Measurements from ENCODE around the gene SLC25A25. TPM values are rescaled to one million over a fixed set of nuclear protein-coding genes. Genes with fewer than 3 reads are reported as not detected.

Gene SLC25A25
- total and polyA plus RNA-seq, 2 experiments from 2014 or later, result 8.2 to 20.2 TPM

GRCh38 chr9:128048663-128049062 lies 19.4 kb upstream of the SLC25A25 start:
- Histone ChIP-seq H3K27ac (no peak overlapping the region), H3K27me3 (replicated peaks; ENCODE audit: insufficient read depth) (no peaks in the 10 kb centered on the region), H3K9me3 (ENCODE audit: low read depth) (no peaks in the 10 kb centered on the region), H3K4me2 (ENCODE audit: unreplicated experiment) (no peak overlapping the region), H4K20me1 (ENCODE audit: insufficient read depth) (no peaks in the 10 kb centered on the region), H3K36me3 (ENCODE audit: low read depth) (no peaks in the 10 kb centered on the region), H3F3A (ENCODE audit: insufficient read depth) (no peaks in the 10 kb centered on the region), H3K9ac (no peak overlapping the region), H3K9me2 (ENCODE audit: insufficient read depth) (no peaks in the 10 kb centered on the region), H2AFZ (no peak overlapping the region), H3K4me3 (no peak overlapping the region), H3K4me1 (ENCODE audit: insufficient read depth) (no peaks in the 10 kb centered on the region), H3K79me2 (ENCODE audit: insufficient read depth) (no peaks in the 10 kb centered on the region)
- in situ Hi-C loops (cut with MboI), result no loop called here
- no peak for DNase-seq
- no peak for TF ChIP-seq EZH2phosphoT487 (IDR thresholded peaks at IDR 0.05; ENCODE audit: insufficient read depth, low read depth)
- TF ChIP-seq EZH2 (IDR thresholded peaks at IDR 0.05; ENCODE audit: insufficient read depth, poor library complexity, severe bottlenecking), result no peak

GRCh38 chr9:128049843-128050242 lies 18.2 kb upstream of the SLC25A25 start:
- H2AFZ ChIP-seq, result no peak overlapping the region
- TF ChIP-seq EZH2 (IDR thresholded peaks at IDR 0.05; ENCODE audit: insufficient read depth, poor library complexity, severe bottlenecking) (no peak), EZH2phosphoT487 (IDR thresholded peaks at IDR 0.05; ENCODE audit: insufficient read depth, low read depth) (no peak)
- no peaks in the 10 kb centered on the region for H3K9me3 ChIP-seq (ENCODE audit: low read depth)
- H3K4me1 ChIP-seq (ENCODE audit: insufficient read depth), result no peaks in the 10 kb centered on the region
- H4K20me1 ChIP-seq (ENCODE audit: insufficient read depth), result no peaks in the 10 kb centered on the region
- H3K79me2 ChIP-seq (ENCODE audit: insufficient read depth), result no peaks in the 10 kb centered on the region
- no peak overlapping the region for H3K4me3 ChIP-seq
- H3K9ac ChIP-seq, result no peak overlapping the region
- H3F3A ChIP-seq (ENCODE audit: insufficient read depth), result no peaks in the 10 kb centered on the region
- H3K9me2 ChIP-seq (ENCODE audit: insufficient read depth), result no peaks in the 10 kb centered on the region
- no peak overlapping the region for H3K27ac ChIP-seq
- in situ Hi-C loops (cut with MboI), result no loop called here
- no peak for DNase-seq
- WGBS, 2 experiments (ENCODE audit: low coverage in 1 of 2, low lambda C conversion rate in 2 of 2, missing lambda C conversion rate in 2 of 2), result 62 to 63% methylated on average over 3 of the region's 3 CpGs
- H3K4me2 ChIP-seq (ENCODE audit: unreplicated experiment), result no peak overlapping the region
- no peaks in the 10 kb centered on the region for H3K27me3 ChIP-seq (replicated peaks; ENCODE audit: insufficient read depth)
- H3K36me3 ChIP-seq (ENCODE audit: low read depth), result no peaks in the 10 kb centered on the region

GRCh38 chr9:128051932-128052709 lies 15.9 kb upstream of the SLC25A25 start:
- DNase-seq, result no peak
- H3K4me3 ChIP-seq, result no peak overlapping the region
- no peak overlapping the region for H2AFZ ChIP-seq
- no peaks in the 10 kb centered on the region for H3K79me2 ChIP-seq (ENCODE audit: insufficient read depth)
- no peak overlapping the region for H3K27ac ChIP-seq
- no peak overlapping the region for H3K4me2 ChIP-seq (ENCODE audit: unreplicated experiment)
- no peak for TF ChIP-seq EZH2phosphoT487 (IDR thresholded peaks at IDR 0.05; ENCODE audit: insufficient read depth, low read depth)
- TF ChIP-seq EZH2 (IDR thresholded peaks at IDR 0.05; ENCODE audit: insufficient read depth, poor library complexity, severe bottlenecking), result no peak
- H3K4me1 ChIP-seq (ENCODE audit: insufficient read depth), result no peaks in the 10 kb centered on the region
- H3K27me3 ChIP-seq (replicated peaks; ENCODE audit: insufficient read depth), result no peaks in the 10 kb centered on the region
- H3K9ac ChIP-seq, result no peak overlapping the region
- no peaks in the 10 kb centered on the region for H4K20me1 ChIP-seq (ENCODE audit: insufficient read depth)
- H3F3A ChIP-seq (ENCODE audit: insufficient read depth), result no peaks in the 10 kb centered on the region
- no peaks in the 10 kb centered on the region for H3K9me3 ChIP-seq (ENCODE audit: low read depth)
- 82 to 88% methylated on average over 15 of the region's 15 CpGs for WGBS, 2 experiments (ENCODE audit: low coverage in 1 of 2, low lambda C conversion rate in 2 of 2, missing lambda C conversion rate in 2 of 2)
- no peaks in the 10 kb centered on the region for H3K36me3 ChIP-seq (ENCODE audit: low read depth)
- no peaks in the 10 kb centered on the region for H3K9me2 ChIP-seq (ENCODE audit: insufficient read depth)
- in situ Hi-C loops (cut with MboI), result no loop called here

GRCh38 chr9:128053560-128053959 lies 14.5 kb upstream of the SLC25A25 start:
- no peaks in the 10 kb centered on the region for H4K20me1 ChIP-seq (ENCODE audit: insufficient read depth)
- no peak overlapping the region for H2AFZ ChIP-seq
- H3K4me3 ChIP-seq, result no peak overlapping the region
- DNase-seq, result no peak
- no peaks in the 10 kb centered on the region for H3K27me3 ChIP-seq (replicated peaks; ENCODE audit: insufficient read depth)
- H3K4me2 ChIP-seq (ENCODE audit: unreplicated experiment), result no peak overlapping the region
- H3K36me3 ChIP-seq (ENCODE audit: low read depth), result no peaks in the 10 kb centered on the region
- no peaks in the 10 kb centered on the region for H3K79me2 ChIP-seq (ENCODE audit: insufficient read depth)
- in situ Hi-C loops (cut with MboI), result no loop called here
- 89 to 94% methylated on average over 11 of the region's 11 CpGs for WGBS, 2 experiments (ENCODE audit: low coverage in 1 of 2, low lambda C conversion rate in 2 of 2, missing lambda C conversion rate in 2 of 2)
- no peak for TF ChIP-seq EZH2 (IDR thresholded peaks at IDR 0.05; ENCODE audit: insufficient read depth, poor library complexity, severe bottlenecking)
- no peak for TF ChIP-seq EZH2phosphoT487 (IDR thresholded peaks at IDR 0.05; ENCODE audit: insufficient read depth, low read depth)
- no peaks in the 10 kb centered on the region for H3F3A ChIP-seq (ENCODE audit: insufficient read depth)
- no peaks in the 10 kb centered on the region for H3K4me1 ChIP-seq (ENCODE audit: insufficient read depth)
- no peaks in the 10 kb centered on the region for H3K9me2 ChIP-seq (ENCODE audit: insufficient read depth)
- no peaks in the 10 kb centered on the region for H3K9me3 ChIP-seq (ENCODE audit: low read depth)
- H3K9ac ChIP-seq, result no peak overlapping the region
- no peak overlapping the region for H3K27ac ChIP-seq
